NAMALWA (cell line): Measurements from ENCODE around the gene ANKLE2.
A peak's percentile ranks its signal among the peaks of the same experiment; 100 is the strongest.

Source experiments
- DNase-seq: peaks from one replicate; pipeline ENCODE4 v3.0.0-alpha.2; 2015; ENCODE audit warnings: low spot score

Gene ANKLE2

DNA sequence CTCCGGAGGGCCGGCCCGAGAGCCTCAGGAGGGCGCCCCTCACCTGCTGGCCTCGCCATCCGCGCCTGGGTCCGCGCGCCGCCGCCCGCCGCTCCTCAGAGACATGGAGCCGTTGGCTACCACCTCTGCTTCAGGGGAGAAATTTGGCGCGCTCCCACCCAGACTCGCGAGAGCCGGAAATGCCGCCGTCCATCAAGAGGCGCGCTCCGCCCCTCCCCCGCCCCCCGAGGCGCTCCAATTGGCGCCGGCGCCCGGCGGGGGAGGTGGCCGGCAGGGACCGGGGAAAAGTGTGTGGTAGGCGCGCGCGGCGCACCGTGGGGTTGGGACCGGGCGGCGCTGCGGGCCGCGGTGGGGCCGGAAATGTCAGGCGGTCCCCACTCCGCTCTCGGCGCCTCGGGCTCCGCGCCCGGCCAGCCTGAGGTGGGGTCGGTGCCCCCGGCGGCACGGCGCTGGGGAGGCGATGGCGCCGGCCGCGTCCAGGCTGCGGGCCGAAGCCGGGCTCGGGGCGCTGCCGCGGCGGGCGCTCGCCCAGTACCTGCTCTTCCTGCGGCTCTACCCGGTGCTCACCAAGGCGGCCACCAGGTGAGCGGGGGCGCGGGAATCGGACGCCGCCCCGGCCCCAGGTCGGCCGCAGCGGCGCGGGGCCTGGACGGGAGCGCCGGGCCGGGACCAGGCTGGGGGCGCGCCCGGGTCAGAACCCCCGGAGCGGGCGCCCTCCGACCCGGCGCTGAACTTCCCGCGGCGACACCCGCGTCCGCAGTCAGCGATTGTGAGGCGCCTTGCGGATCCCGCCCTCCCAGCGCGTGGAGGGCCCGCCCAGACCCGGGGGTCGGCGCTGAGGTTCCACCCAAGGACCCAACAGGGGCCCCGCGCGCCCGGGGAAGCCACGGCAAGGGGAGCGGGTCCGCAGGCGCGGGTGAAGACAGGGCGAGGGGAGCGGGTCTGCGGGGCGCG, 74.1 kb downstream of the ANKLE2 start, which contains the start of the genes POLE and PXMP2:
Gene POLE (minus strand): TSS at position 132 of the 954 bp plus-strand sequence. CDS start 27 bp downstream, at position 105.
Gene PXMP2 (plus strand): TSS at position 377 of the 954 bp plus-strand sequence. CDS start 84 bp downstream, at position 461.
- DNase-seq = peak; percentile 96

DNA sequence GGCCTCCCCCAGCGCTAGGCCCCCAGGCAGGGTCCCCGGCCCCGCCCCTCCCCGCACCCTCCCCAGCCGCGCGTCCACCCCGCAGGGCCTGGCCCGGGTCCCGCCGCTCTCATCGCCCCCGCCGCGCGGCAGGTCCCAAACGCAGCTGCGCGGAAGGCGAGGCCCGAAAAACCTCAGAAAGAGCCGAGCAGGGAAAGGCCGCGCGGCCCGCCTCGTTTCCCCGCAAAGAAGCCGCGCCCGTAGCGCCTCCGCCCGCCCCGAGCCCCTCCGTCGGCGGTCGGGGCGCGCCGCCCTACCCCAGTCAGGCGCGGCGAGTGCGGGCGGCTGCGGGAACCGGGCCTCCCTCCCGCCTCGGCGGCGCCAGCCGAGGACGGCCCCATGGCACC, 74.8 kb downstream of the ANKLE2 start:
- no peak for DNase-seq

DNA sequence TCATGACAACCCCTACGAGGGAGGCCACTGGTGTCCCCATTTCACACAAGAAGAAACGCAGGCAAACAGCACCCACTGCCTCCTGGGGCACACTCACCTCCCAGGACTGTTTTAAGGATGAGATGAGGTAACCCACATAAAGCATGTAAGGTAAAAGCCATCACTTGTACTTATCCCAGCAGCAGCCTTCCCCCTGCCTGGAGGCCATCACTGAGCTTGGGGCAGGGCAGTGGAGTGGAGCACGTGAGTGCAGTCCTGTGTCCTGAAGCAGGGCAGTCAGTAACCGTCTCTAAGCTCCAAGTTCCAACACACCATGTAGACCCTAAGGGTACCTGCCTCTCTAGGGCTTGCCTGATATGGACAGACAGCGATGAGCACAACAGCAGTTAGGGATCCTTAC, 76.2 kb downstream of the ANKLE2 start:
- DNase-seq = peak; percentile 26

GRCh38 chr12:132677492-132677891, 84.1 kb downstream of the ANKLE2 start:
- no peak for DNase-seq

DNA sequence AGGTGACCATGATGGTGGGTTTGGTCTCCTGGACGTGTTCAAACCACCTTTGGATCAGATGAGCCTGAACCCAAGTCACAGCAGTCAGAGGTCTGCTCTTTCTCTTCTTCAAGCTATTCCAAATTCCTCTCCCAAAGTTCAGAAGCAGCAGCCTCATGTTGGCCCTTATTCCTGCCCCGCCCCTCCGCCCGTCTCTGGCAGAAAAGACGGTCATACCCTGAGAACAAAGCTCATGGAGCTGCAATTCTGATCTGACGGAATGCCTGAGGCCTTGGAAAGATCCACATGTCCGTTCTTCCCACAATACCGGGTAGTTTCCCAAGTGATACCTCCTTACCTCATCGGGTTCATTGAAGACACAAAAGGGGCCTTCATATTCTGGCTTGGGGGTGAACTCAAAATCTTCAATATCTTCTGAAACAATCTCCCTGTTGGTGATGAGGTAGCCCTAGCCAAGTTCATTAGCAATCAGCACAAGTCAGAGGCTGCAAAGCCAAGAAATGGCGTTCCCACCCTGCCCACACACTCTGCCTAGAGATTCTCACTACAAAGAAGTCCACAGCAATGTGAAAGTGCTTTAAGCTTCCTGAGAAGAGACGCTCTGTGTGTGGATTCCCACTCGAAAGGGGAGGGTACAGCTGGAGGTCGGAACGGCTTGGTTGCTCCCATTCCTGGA, 85.7 kb downstream of the ANKLE2 start:
- DNase-seq = no peak
